Endodermal cell (in vitro differentiated cells): ENCODE measurements around the gene ARHGDIG. TPM values are rescaled to one million over a fixed set of nuclear protein-coding genes. Genes with fewer than 3 reads are reported as not detected.

Source experiments
- DNase-seq: peaks from one replicate; pipeline ENCODE4 v3.0.0-alpha.2; 2017
- H3K27ac ChIP-seq: 2 replicates; pipeline ENCODE4 v1.5.1; 2013; ENCODE audit warnings: mild to moderate bottlenecking, low read depth, low read length, moderate library complexity
- H3K27me3 ChIP-seq: 2 replicates; pipeline ENCODE4 v1.6.1; 2013; ENCODE audit warnings: mild to moderate bottlenecking, low read length, moderate library complexity; ENCODE audit not compliant: insufficient read depth, control insufficient read depth, poor library complexity, severe bottlenecking
- H3K36me3 ChIP-seq: 2 replicates; pipeline ENCODE4 v1.7.0; 2013; ENCODE audit warnings: mild to moderate bottlenecking, low read length, moderate library complexity; ENCODE audit not compliant: control insufficient read depth, insufficient read depth
- H3K4me1 ChIP-seq: one replicate; pipeline ENCODE4 v1.7.0; 2013; ENCODE audit warnings: low read length; ENCODE audit not compliant: control insufficient read depth, insufficient read depth
- H3K4me3 ChIP-seq: 2 replicates; pipeline ENCODE4 v1.5.1; 2013; ENCODE audit warnings: mild to moderate bottlenecking, low read length, moderate library complexity
- H3K9ac ChIP-seq: 2 replicates; pipeline ENCODE4 v1.6.1; 2013; ENCODE audit warnings: mild to moderate bottlenecking, low read length, moderate library complexity; ENCODE audit not compliant: poor library complexity, severe bottlenecking; ENCODE audit errors: extremely low read depth
- H3K9me3 ChIP-seq: 2 replicates; pipeline ENCODE4 v1.6.1; 2013; ENCODE audit warnings: mild to moderate bottlenecking, low read length, moderate library complexity; ENCODE audit not compliant: control insufficient read depth
- H3K27ac Mint-ChIP-seq: 2 replicates; pipeline ENCODE4 v1.8.0; 2020; ENCODE audit warnings: mixed read lengths
- H3K27me3 Mint-ChIP-seq: 2 replicates; pipeline ENCODE4 v1.8.0; 2021; ENCODE audit warnings: mild to moderate bottlenecking, mixed read lengths; ENCODE audit not compliant: insufficient read depth
- H3K36me3 Mint-ChIP-seq: 2 replicates; pipeline ENCODE4 v1.8.0; 2020; ENCODE audit warnings: low read depth, mixed read lengths
- H3K4me1 Mint-ChIP-seq: 2 replicates; pipeline ENCODE4 v1.8.0; 2020; ENCODE audit warnings: mixed read lengths
- H3K4me3 Mint-ChIP-seq: 2 replicates; pipeline ENCODE4 v1.8.0; 2020; ENCODE audit warnings: mild to moderate bottlenecking, moderate library complexity, mixed read lengths
- H3K9me3 Mint-ChIP-seq: 2 replicates; pipeline ENCODE4 v1.8.0; 2020; ENCODE audit warnings: mild to moderate bottlenecking, mixed read lengths
- CTCF ChIP-seq: fragments of 200-600 bp; sonication (generic); conservative IDR thresholded peaks from 2 replicates; pipeline ENCODE4 v1.5.0; 2021; ENCODE audit warnings: antibody characterized with exemption, mild to moderate bottlenecking
- WGBS, 2 experiments: methylation state at CpG; one replicate each; pipeline versions ENCODE4 v1.1.5 to v1.1.7; 2013; ENCODE audit warnings: missing lambda C conversion rate in 2 of 2, mixed read lengths in 1 of 2; ENCODE audit not compliant: insufficient coverage in 1 of 2, insufficient read length in 1 of 2; 5-methylcytosine and 5-hydroxymethylcytosine counted together
- total RNA-seq, 2 donors: library from RNA; stranded (reverse); fragmentation: NEBNext Ultra II Directional in 1 of 2; extraction: Animal tissue kit (Norgen Biotek cat#: 25700) in 1 of 2; gene quantifications; 2 replicates in 1 of 2; 3 replicates in 1 of 2; pipeline ENCODE4 v1.2.1, GENCODE V29; 2021

The ARHGDIG gene
- total RNA-seq, 2 donors from 2014 or later: 6.8 to 19.2 TPM

- WGBS, 2 experiments: 81 to 87% methylated on average over 2 to 3 of the region's 3 CpGs
- no peaks in the 10 kb centered on the region for H3K36me3 ChIP-seq
- H3K4me3 ChIP-seq: no peak overlapping the region
- DNase-seq: no peak
- H3K9ac ChIP-seq: no peak overlapping the region
- Mint-ChIP-seq H3K27ac (no peak overlapping the region), H3K4me1 (no peaks in the 10 kb centered on the region), H3K36me3 (peaks cover 17% of the 10 kb centered on the region), H3K27me3 (no peaks in the 10 kb centered on the region), H3K9me3 (peaks cover 2% of the 10 kb centered on the region), H3K4me3 (no peak overlapping the region)
- H3K4me1 ChIP-seq: no peaks in the 10 kb centered on the region
- TF ChIP-seq CTCF: no peak
- no peak overlapping the region for H3K27ac ChIP-seq
- H3K27me3 ChIP-seq: no peaks in the 10 kb centered on the region
- H3K9me3 ChIP-seq: no peaks in the 10 kb centered on the region
Observed at GRCh38 chr16:239948-240277, 40.5 kb upstream of the ARHGDIG start.

DNA sequence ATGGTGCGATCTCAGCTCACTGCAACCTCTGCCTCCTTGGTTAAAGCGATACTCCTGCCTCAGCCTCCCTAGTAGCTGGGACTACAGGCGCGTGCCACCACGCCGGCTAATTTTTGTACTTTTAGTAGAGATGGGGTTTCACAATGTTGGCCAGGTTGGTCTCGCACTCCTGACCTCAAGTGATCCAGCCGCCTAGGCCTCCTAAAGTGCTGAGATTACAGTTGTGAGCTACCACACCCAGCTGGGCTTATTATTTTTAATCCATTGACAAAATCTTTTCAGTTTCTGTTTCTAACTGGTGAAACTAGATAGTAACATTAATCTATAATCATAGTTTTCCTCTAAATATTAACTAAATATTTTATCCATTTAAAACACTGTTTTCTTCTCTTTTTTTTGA is 39.8 kb upstream of the ARHGDIG start:
- Mint-ChIP-seq H3K36me3 (peaks cover 15% of the 10 kb centered on the region), H3K4me3 (no peak overlapping the region), H3K9me3 (peaks cover under 1% of the 10 kb centered on the region), H3K27ac (no peak overlapping the region), H3K27me3 (no peaks in the 10 kb centered on the region), H3K4me1 (no peaks in the 10 kb centered on the region)
- Histone ChIP-seq H3K9ac (no peak overlapping the region), H3K9me3 (no peaks in the 10 kb centered on the region), H3K36me3 (no peaks in the 10 kb centered on the region), H3K27me3 (no peaks in the 10 kb centered on the region), H3K4me1 (no peaks in the 10 kb centered on the region), H3K4me3 (no peak overlapping the region), H3K27ac (no peak overlapping the region)
- no peak for TF ChIP-seq CTCF
- no peak for DNase-seq
- WGBS, 2 experiments: 95 to 96% methylated on average over 8 of the region's 8 CpGs

DNA sequence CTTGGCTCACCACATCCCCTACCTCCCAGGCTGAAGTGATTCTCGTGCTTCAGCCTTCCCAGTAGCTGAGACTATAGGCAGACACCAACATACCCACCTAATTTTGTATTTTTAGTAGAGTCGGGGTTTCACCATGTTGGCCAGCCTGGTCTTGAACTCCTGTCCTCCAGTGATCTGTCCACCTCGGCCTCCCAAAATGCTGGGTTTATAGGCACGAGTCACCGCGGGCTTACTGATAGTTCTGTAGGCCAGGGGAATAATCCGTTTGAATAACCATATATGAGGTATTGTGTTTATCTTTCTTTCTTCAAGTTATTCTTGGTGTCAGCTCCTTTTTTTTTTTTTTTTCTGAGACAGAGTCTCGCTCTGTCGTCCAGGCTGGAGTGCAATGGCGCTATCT is 38.1 kb upstream of the ARHGDIG start:
- Mint-ChIP-seq H3K4me3 (no peak overlapping the region), H3K36me3 (peaks cover 11% of the 10 kb centered on the region), H3K27ac (no peak overlapping the region), H3K27me3 (no peaks in the 10 kb centered on the region), H3K4me1 (no peaks in the 10 kb centered on the region), H3K9me3 (no peaks in the 10 kb centered on the region)
- no peaks in the 10 kb centered on the region for H3K27me3 ChIP-seq
- H3K27ac ChIP-seq: no peak overlapping the region
- DNase-seq: no peak
- no peak overlapping the region for H3K4me3 ChIP-seq
- H3K36me3 ChIP-seq: no peaks in the 10 kb centered on the region
- no peaks in the 10 kb centered on the region for H3K9me3 ChIP-seq
- 94 to 95% methylated on average over 6 to 10 of the region's 10 CpGs for WGBS, 2 experiments
- H3K4me1 ChIP-seq: no peaks in the 10 kb centered on the region
- H3K9ac ChIP-seq: no peak overlapping the region
- TF ChIP-seq CTCF: no peak
